HCT116 (cell line): Measurements from ENCODE around the gene TMEM186. TPM values are rescaled to one million over a fixed set of nuclear protein-coding genes. Genes with fewer than 3 reads are reported as not detected.

Experiments used
- ATAC-seq: fragments of 200-7000 bp; cut with Tn5 transposase; 2 replicates; pipeline ENCODE4 v1.9.1; 2020; ENCODE audit warnings: mild to moderate bottlenecking, moderate library complexity
- BruUV-seq: library from RNA; stranded (reverse); fragments of 400-500 nt; replicated peaks from 2 replicates; lab custom pipeline; 2021; lab: Mats Ljungman, UMichigan
- CTCF ChIA-PET: fragments of 300-600 bp; sonication (Branson Sonifier 250); formaldehyde crosslinking; loops from one replicate; lab custom pipeline; 2021; ENCODE audit warnings: antibody characterized with exemption; lab: Charles Lee
- POLR2A ChIA-PET: fragments of 300-600, 350-600 bp; sonication (Branson Sonifier 250); formaldehyde crosslinking; loops from one replicate; lab custom pipeline; 2021; ENCODE audit warnings: antibody characterized with exemption; lab: Charles Lee
- RAD21 ChIA-PET, 2 experiments: fragments of 300-600 bp; sonication (Branson Sonifier 250); formaldehyde crosslinking; loops; one replicate each; lab custom pipeline; 2023; ENCODE audit warnings: low total read pairs in 2 of 2; ENCODE audit not compliant: uncharacterized antibody in 2 of 2, unreplicated experiment in 2 of 2, low non-redundant PET in 1 of 2; lab: Charles Lee
- DNase-seq: peaks from one replicate; pipeline ENCODE4 v3.0.0-alpha.2; 2010; ENCODE audit warnings: low read depth, low spot score
- H2AFZ ChIP-seq: fragments of 200-600 bp; shearing (Covaris generic), sonication (generic); 2 replicates; pipeline ENCODE4 v1.6.1; 2017; ENCODE audit warnings: low read depth, mixed run types, mixed read lengths, antibody characterized with exemption, low read length; ENCODE audit not compliant: poor library complexity, severe bottlenecking
- H3K27ac ChIP-seq: 2 replicates; pipeline ENCODE4 v1.5.1; 2012; ENCODE audit warnings: low read depth, low read length
- H3K27me3 ChIP-seq: fragments of 200-600 bp; sonication (generic); 2 replicates; pipeline ENCODE4 v1.6.1; 2016; ENCODE audit warnings: mixed run types, low read length, mixed read lengths; ENCODE audit not compliant: insufficient read depth
- H3K36me3 ChIP-seq, 2 experiments: fragments of 200-500 bp in 1 of 2; fragments of 200-600 bp in 1 of 2; sonication (Bioruptor generic) in 1 of 2; sonication (generic) in 1 of 2; 2 replicates each; pipeline versions ENCODE4 v1.5.1 to v1.6.1; 2014 to 2016; ENCODE audit warnings: low read length in 2 of 2, inconsistent platforms in 1 of 2, mixed read lengths in 1 of 2, mixed run types in 1 of 2; ENCODE audit not compliant: insufficient read depth in 2 of 2, control insufficient read depth in 1 of 2
- H3K4me1 ChIP-seq, 2 experiments: fragments of 200-600 bp in 1 of 2; sonication (generic) in 1 of 2; 2 replicates each; pipeline versions ENCODE4 v1.5.1 to v1.6.1; 2012 to 2017; ENCODE audit warnings: low read length in 2 of 2, inconsistent platforms in 1 of 2, mild to moderate bottlenecking in 1 of 2, mixed read lengths in 1 of 2, mixed run types in 1 of 2, moderate library complexity in 1 of 2; ENCODE audit not compliant: insufficient read depth in 2 of 2, control insufficient read depth in 1 of 2
- H3K4me2 ChIP-seq: fragments of 200-600 bp; sonication (generic); 2 replicates; pipeline ENCODE4 v1.6.1; 2017; ENCODE audit warnings: mixed run types, low read length, mixed read lengths
- H3K4me3 ChIP-seq, 2 experiments: fragments of 200-600 bp in 1 of 2; sonication (generic) in 1 of 2; replicated peaks in 1 of 2; 2 replicates each; pipeline ENCODE4 v1.5.1; 2011 to 2016; ENCODE audit warnings: low read length in 2 of 2, control low read depth in 1 of 2, low read depth in 1 of 2, mild to moderate bottlenecking in 1 of 2, mixed read lengths in 1 of 2, mixed run types in 1 of 2
- H3K79me2 ChIP-seq: fragments of 200-600 bp; sonication (generic); 2 replicates; pipeline ENCODE4 v1.6.1; 2017; ENCODE audit warnings: mild to moderate bottlenecking, mixed run types, low read length, moderate library complexity, mixed read lengths; ENCODE audit not compliant: insufficient read depth
- H3K9ac ChIP-seq: fragments of 200-600 bp; sonication (generic); 2 replicates; pipeline ENCODE4 v1.6.1; 2016; ENCODE audit warnings: low read length, mixed read lengths
- H3K9me2 ChIP-seq: fragments of 200-600 bp; sonication (generic), shearing (Covaris generic); 2 replicates; pipeline ENCODE4 v1.6.1; 2017; ENCODE audit warnings: mixed run types, mild to moderate bottlenecking, moderate library complexity; ENCODE audit not compliant: insufficient read depth
- H3K9me3 ChIP-seq, 2 experiments: fragments of 200-500 bp in 1 of 2; fragments of 200-600 bp in 1 of 2; sonication (Bioruptor generic) in 1 of 2; sonication (generic) in 1 of 2; 2 replicates each; pipeline ENCODE4 v1.6.1; 2014 to 2017; ENCODE audit warnings: low read length in 2 of 2, mixed read lengths in 2 of 2, inconsistent platforms in 1 of 2, low read depth in 1 of 2, mild to moderate bottlenecking in 1 of 2, mixed run types in 1 of 2, moderate library complexity in 1 of 2; ENCODE audit not compliant: control insufficient read depth in 1 of 2, insufficient read depth in 1 of 2
- H4K20me1 ChIP-seq: fragments of 200-600 bp; sonication (generic), shearing (Covaris generic); 2 replicates; pipeline ENCODE4 v1.6.1; 2017; ENCODE audit warnings: mixed run types, mild to moderate bottlenecking, moderate library complexity; ENCODE audit not compliant: insufficient read depth
- CEBPB ChIP-seq: IDR thresholded peaks from 2 replicates; pipeline ENCODE4 v1.6.1; 2012; ENCODE audit warnings: low read depth
- EGR1 ChIP-seq: IDR thresholded peaks from 2 replicates; pipeline ENCODE4 v1.6.1; 2012; ENCODE audit warnings: low read depth
- ELF1 ChIP-seq: IDR thresholded peaks from 2 replicates; pipeline ENCODE4 v1.6.1; 2012; ENCODE audit warnings: low read depth, borderline replicate concordance
- EZH2 ChIP-seq: fragments of 200-600 bp; sonication (generic); IDR thresholded peaks from 2 replicates; pipeline ENCODE4 v1.6.1; 2017; ENCODE audit warnings: antibody characterized with exemption, mixed run types
- EZH2phosphoT487 ChIP-seq: fragments of 200-600 bp; IDR thresholded peaks from 2 replicates; pipeline ENCODE4 v1.6.1; 2018; ENCODE audit warnings: antibody characterized with exemption, borderline replicate concordance
- POLR2AphosphoS5 ChIP-seq: IDR thresholded peaks from 2 replicates; pipeline ENCODE4 v1.6.1; 2011; ENCODE audit warnings: mild to moderate bottlenecking, low read depth, low read length, moderate library complexity
- RAD21 ChIP-seq: IDR thresholded peaks from 2 replicates; pipeline ENCODE4 v1.6.1; 2012; ENCODE audit warnings: low read depth, mild to moderate bottlenecking
- SIN3A ChIP-seq: IDR thresholded peaks from 2 replicates; pipeline ENCODE4 v1.6.1; 2012; ENCODE audit warnings: low read depth
- SRF ChIP-seq: IDR thresholded peaks from 2 replicates; pipeline ENCODE4 v1.6.1; 2012; ENCODE audit warnings: low read depth
- ZFX ChIP-seq: fragments of 450-650 bp; IDR thresholded peaks from 2 replicates; pipeline ENCODE4 v1.6.1; 2017
- ZNF274 ChIP-seq: fragments of 200-500 bp; sonication (Bioruptor generic); IDR thresholded peaks from 2 replicates; pipeline ENCODE4 v1.6.1; 2014; ENCODE audit warnings: mild to moderate bottlenecking, low read depth, low read length, inconsistent platforms
- intact Hi-C: fragments of 100-400 bp; cut with micrococcal nuclease; formaldehyde crosslinking; loops from 2 replicates; pipeline ENCODE4 v1.10.0; 2022
- total RNA-seq: library from RNA; stranded (reverse); gene quantifications from one replicate; pipeline ENCODE4 v1.2.1, GENCODE V29; 2021; ENCODE audit not compliant: unreplicated experiment
- TF ChIP-seq, protein P1 (sequence below): IDR thresholded peaks from 2 replicates; pipeline ENCODE4 v1.6.1; 2012; ENCODE audit warnings: low read depth
- TF ChIP-seq, protein P2 (sequence below): IDR thresholded peaks from 2 replicates; pipeline ENCODE4 v1.6.1; 2012
- TF ChIP-seq, protein P3 (sequence below): IDR thresholded peaks from 2 replicates; pipeline ENCODE4 v1.6.1; 2012
- TF ChIP-seq, protein P4 (sequence below): IDR thresholded peaks from 2 replicates; pipeline ENCODE4 v1.6.1; 2011; ENCODE audit warnings: mild to moderate bottlenecking, low read length, moderate library complexity; ENCODE audit not compliant: insufficient replicate concordance; ENCODE audit errors: extremely low read depth

Gene TMEM186
- total RNA-seq, 1 experiment from 2014 or later: 14.0 TPM

DNA sequence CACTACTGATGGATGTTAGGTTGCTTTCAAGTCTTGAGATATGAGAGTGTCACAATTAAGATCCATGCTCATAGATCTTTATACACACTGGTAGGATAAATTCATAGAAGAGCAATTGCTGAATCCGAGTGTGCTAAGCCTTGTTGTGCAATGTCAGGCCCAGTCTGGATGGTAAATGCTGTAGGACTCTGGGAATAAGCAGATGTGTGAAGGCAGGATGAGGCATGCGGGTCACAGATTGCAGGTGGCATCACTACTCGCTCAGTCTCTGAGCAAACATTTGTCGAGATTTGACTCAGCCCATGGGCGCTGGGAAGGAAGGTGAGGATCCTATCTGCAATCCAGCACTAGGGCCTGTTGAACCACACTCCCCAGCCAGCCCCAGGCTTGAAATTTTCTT lies 40.7 kb downstream of the TMEM186 start:
- DNase-seq (no peak), ATAC-seq (no peak)
- no peak overlapping the region for H3K4me2 ChIP-seq
- ChIA-PET POLR2A (no interaction called here), RAD21 (no interaction called here), CTCF (no interaction called here)
- no peaks in the 10 kb centered on the region for H3K9me3 ChIP-seq
- no peaks in the 10 kb centered on the region for H3K79me2 ChIP-seq
- no peak overlapping the region for H3K27ac ChIP-seq
- no peak overlapping the region for H2AFZ ChIP-seq
- intact Hi-C loops: no loop called here
- H3K9me2 ChIP-seq: no peaks in the 10 kb centered on the region
- TF ChIP-seq POLR2AphosphoS5 (no peak), SRF (no peak), ZFX (no peak), SIN3A (no peak), RAD21 (no peak), EGR1 (no peak), EZH2phosphoT487 (no peak), EZH2 (no peak), ELF1 (no peak), ZNF274 (no peak), CEBPB (no peak)
- TF ChIP-seq, protein P1, sequence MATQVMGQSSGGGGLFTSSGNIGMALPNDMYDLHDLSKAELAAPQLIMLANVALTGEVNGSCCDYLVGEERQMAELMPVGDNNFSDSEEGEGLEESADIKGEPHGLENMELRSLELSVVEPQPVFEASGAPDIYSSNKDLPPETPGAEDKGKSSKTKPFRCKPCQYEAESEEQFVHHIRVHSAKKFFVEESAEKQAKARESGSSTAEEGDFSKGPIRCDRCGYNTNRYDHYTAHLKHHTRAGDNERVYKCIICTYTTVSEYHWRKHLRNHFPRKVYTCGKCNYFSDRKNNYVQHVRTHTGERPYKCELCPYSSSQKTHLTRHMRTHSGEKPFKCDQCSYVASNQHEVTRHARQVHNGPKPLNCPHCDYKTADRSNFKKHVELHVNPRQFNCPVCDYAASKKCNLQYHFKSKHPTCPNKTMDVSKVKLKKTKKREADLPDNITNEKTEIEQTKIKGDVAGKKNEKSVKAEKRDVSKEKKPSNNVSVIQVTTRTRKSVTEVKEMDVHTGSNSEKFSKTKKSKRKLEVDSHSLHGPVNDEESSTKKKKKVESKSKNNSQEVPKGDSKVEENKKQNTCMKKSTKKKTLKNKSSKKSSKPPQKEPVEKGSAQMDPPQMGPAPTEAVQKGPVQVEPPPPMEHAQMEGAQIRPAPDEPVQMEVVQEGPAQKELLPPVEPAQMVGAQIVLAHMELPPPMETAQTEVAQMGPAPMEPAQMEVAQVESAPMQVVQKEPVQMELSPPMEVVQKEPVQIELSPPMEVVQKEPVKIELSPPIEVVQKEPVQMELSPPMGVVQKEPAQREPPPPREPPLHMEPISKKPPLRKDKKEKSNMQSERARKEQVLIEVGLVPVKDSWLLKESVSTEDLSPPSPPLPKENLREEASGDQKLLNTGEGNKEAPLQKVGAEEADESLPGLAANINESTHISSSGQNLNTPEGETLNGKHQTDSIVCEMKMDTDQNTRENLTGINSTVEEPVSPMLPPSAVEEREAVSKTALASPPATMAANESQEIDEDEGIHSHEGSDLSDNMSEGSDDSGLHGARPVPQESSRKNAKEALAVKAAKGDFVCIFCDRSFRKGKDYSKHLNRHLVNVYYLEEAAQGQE: no peak
- TF ChIP-seq, protein P2, sequence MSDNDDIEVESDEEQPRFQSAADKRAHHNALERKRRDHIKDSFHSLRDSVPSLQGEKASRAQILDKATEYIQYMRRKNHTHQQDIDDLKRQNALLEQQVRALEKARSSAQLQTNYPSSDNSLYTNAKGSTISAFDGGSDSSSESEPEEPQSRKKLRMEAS: no peak
- TF ChIP-seq, protein P3, sequence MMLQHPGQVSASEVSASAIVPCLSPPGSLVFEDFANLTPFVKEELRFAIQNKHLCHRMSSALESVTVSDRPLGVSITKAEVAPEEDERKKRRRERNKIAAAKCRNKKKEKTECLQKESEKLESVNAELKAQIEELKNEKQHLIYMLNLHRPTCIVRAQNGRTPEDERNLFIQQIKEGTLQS: no peak
- TF ChIP-seq, protein P4, sequence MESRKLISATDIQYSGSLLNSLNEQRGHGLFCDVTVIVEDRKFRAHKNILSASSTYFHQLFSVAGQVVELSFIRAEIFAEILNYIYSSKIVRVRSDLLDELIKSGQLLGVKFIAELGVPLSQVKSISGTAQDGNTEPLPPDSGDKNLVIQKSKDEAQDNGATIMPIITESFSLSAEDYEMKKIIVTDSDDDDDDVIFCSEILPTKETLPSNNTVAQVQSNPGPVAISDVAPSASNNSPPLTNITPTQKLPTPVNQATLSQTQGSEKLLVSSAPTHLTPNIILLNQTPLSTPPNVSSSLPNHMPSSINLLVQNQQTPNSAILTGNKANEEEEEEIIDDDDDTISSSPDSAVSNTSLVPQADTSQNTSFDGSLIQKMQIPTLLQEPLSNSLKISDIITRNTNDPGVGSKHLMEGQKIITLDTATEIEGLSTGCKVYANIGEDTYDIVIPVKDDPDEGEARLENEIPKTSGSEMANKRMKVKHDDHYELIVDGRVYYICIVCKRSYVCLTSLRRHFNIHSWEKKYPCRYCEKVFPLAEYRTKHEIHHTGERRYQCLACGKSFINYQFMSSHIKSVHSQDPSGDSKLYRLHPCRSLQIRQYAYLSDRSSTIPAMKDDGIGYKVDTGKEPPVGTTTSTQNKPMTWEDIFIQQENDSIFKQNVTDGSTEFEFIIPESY: no peak
- H3K4me1 ChIP-seq: peaks cover 9 to 10% of the 10 kb centered on the region in 2 experiments
- no peaks in the 10 kb centered on the region for H4K20me1 ChIP-seq
- no TSS peak for BruUV-seq
- no peaks in the 10 kb centered on the region for H3K27me3 ChIP-seq
- H3K9ac ChIP-seq: no peak overlapping the region
- no peak overlapping the region for H3K4me3 ChIP-seq
- H3K36me3 ChIP-seq: no peaks in the 10 kb centered on the region
